ENCODE results near the gene TEX14. TPM values are rescaled to one million over a fixed set of nuclear protein-coding genes. Genes with fewer than 3 reads are reported as not detected.

Gene TEX14
- total and polyA plus RNA-seq, 2 donors (not counting 1 experiment from before 2014, with no cell fraction given), result under 0.01 to 0.03 TPM

DNA sequence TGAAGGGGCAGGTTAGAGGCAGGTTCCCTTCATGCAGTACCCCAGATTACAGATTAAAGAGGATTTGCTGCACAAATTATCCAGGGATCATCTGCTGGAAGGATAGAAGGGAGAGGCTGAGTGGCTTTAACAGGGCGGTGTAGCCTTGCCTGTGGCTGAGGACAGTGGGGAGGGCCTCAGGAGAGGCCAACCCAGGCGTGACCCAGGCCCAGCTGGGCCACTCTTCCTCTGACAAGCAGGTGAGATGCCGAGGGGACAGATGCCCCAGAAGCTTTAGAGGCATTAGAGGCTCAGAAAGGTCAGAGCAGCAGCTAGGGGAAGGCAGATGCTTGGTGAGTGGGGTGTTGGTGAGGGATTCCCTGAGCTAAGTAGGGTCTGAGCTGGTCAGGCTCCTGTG, 159.3 kb downstream of the TEX14 start:
- DNase-seq (ENCODE audit: low read depth in 2 of 2), result no peak
- Histone ChIP-seq H3K9me3 (ENCODE audit: control insufficient read depth, insufficient read depth, low read depth, low read length) (no peaks in the 10 kb centered on the region), H3K27ac (ENCODE audit: insufficient read depth, low read length) (no peak overlapping the region), H2AFZ (ENCODE audit: low read length) (no peak overlapping the region), H3K36me3 (ENCODE audit: control insufficient read depth, insufficient read depth, low read length) (no peaks in the 10 kb centered on the region), H3K4me2 (ENCODE audit: extremely low read depth, insufficient read depth, low read length) (peak overlapping the region; percentile 9), H4K20me1 (ENCODE audit: control insufficient read depth, extremely low read depth, insufficient read depth, low read length) (no peaks in the 10 kb centered on the region), H3K79me2 (ENCODE audit: control insufficient read depth, insufficient read depth, low read length) (no peaks in the 10 kb centered on the region), H3K4me1 (ENCODE audit: control insufficient read depth, extremely low read depth, insufficient read depth, low read length) (peaks cover 10% of the 10 kb centered on the region), H3K9ac (ENCODE audit: insufficient read depth, low read length) (no peak overlapping the region), H3K4me3 (replicated peaks in 1 of 4; ENCODE audit: control extremely low read depth in 1 of 4, insufficient read depth in 1 of 4, low read depth in 3 of 4, low read length in 4 of 4) (peak overlapping the region in 2 of 4 experiments; percentile 43 to 57), H3K27me3 (ENCODE audit: control insufficient read depth, insufficient read depth, low read length) (peaks cover 2% of the 10 kb centered on the region)
- TF ChIP-seq, protein P1, sequence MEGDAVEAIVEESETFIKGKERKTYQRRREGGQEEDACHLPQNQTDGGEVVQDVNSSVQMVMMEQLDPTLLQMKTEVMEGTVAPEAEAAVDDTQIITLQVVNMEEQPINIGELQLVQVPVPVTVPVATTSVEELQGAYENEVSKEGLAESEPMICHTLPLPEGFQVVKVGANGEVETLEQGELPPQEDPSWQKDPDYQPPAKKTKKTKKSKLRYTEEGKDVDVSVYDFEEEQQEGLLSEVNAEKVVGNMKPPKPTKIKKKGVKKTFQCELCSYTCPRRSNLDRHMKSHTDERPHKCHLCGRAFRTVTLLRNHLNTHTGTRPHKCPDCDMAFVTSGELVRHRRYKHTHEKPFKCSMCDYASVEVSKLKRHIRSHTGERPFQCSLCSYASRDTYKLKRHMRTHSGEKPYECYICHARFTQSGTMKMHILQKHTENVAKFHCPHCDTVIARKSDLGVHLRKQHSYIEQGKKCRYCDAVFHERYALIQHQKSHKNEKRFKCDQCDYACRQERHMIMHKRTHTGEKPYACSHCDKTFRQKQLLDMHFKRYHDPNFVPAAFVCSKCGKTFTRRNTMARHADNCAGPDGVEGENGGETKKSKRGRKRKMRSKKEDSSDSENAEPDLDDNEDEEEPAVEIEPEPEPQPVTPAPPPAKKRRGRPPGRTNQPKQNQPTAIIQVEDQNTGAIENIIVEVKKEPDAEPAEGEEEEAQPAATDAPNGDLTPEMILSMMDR (conservative IDR thresholded peaks at IDR 0.05 in 1 of 2, IDR thresholded peaks at IDR 0.05 in 1 of 2; ENCODE audit: low read depth in 1 of 2, low read length in 2 of 2), result no peak
- TF ChIP-seq EZH2 (IDR thresholded peaks at IDR 0.05; ENCODE audit: low read length, missing control alignments), result no peak

DNA sequence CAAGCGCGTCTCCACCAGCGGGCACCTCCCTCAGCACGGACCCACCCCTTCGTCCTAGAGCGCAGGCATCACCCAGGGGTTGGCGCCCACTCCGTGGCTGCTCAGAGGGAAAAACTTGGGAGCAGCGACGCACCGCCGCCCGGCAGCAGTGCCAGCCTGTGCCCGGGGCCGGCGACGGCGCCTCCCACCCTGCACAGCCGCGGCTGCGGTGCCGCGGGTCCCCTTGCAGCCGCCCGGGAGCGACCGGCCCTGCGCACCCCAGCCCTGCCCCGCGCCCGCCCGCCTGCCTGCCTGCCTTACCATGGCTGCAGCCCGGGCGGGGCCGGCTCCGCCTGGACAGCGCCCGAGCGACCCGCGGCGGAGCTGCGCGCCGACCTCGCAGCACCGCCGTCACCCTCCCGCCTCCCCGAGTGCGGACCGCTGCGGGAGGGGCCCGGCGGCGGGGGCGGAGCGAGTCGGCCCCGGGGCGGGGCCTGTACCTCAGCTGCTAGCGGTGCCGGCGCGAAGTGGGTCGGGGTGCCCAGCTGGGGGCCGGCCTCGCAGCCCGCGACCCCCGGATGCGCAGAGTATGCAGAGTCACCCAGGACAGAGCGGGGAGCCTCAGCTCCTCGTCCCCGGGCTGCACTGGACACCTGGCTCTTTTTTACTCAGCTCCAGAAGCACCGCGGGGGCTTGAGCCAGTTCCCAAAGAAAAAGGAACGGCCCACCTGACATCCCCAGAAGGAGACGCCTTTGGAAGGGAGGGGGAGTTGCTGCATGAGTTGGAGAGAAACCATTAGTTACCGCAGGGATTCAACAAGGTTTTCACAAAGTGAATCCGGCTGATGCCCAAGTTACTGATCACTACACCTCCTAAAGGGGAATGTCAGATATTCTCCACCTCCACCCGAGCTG, 159.9 kb downstream of the TEX14 start:
- H2AFZ ChIP-seq (ENCODE audit: low read length), result no peak overlapping the region
- DNase-seq (ENCODE audit: low read depth in 2 of 2), result peak; percentile 11 to 48
- no peaks in the 10 kb centered on the region for H3K36me3 ChIP-seq (ENCODE audit: control insufficient read depth, insufficient read depth, low read length)
- no peaks in the 10 kb centered on the region for H4K20me1 ChIP-seq (ENCODE audit: control insufficient read depth, extremely low read depth, insufficient read depth, low read length)
- no peaks in the 10 kb centered on the region for H3K9me3 ChIP-seq (ENCODE audit: control insufficient read depth, insufficient read depth, low read depth, low read length)
- peaks cover 2% of the 10 kb centered on the region for H3K27me3 ChIP-seq (ENCODE audit: control insufficient read depth, insufficient read depth, low read length)
- no peaks in the 10 kb centered on the region for H3K79me2 ChIP-seq (ENCODE audit: control insufficient read depth, insufficient read depth, low read length)
- TF ChIP-seq, protein P1 (conservative IDR thresholded peaks at IDR 0.05 in 1 of 2, IDR thresholded peaks at IDR 0.05 in 1 of 2; ENCODE audit: low read depth in 1 of 2, low read length in 2 of 2), result no peak
- peak; percentile 16 for TF ChIP-seq EZH2 (IDR thresholded peaks at IDR 0.05; ENCODE audit: low read length, missing control alignments)
- peak overlapping the region; percentile 26 to 57 (median 34) for H3K4me3 ChIP-seq (replicated peaks in 1 of 4; ENCODE audit: control extremely low read depth in 1 of 4, insufficient read depth in 1 of 4, low read depth in 3 of 4, low read length in 4 of 4)
- peak overlapping the region; percentile 9 for H3K4me2 ChIP-seq (ENCODE audit: extremely low read depth, insufficient read depth, low read length)
- no peak overlapping the region for H3K27ac ChIP-seq (ENCODE audit: insufficient read depth, low read length)
- peaks cover 12% of the 10 kb centered on the region for H3K4me1 ChIP-seq (ENCODE audit: control insufficient read depth, extremely low read depth, insufficient read depth, low read length)
- H3K9ac ChIP-seq (ENCODE audit: insufficient read depth, low read length), result no peak overlapping the region

DNA sequence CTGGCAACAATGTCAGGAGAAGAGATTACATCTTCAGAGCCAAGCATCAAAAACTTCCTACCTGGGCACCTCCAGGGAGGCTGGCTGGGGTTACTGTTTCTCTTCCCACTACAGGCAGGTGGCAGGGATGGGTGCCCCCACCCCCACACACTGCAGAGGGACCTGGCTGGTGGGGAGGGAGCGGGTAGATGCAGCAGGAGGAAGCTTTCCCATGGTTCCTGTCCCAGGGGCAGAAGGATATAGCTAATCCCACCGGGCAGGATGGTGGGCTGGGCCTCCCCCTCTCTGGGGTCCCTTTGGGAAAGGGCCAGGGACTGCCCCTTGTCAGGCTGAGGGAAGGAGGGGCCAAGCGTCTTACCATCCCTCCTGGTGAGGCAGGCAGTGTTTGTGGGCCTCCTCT, 160.7 kb downstream of the TEX14 start:
- no peak for DNase-seq (ENCODE audit: low read depth in 2 of 2)
- no peaks in the 10 kb centered on the region for H3K9me3 ChIP-seq (ENCODE audit: control insufficient read depth, insufficient read depth, low read depth, low read length)
- H3K36me3 ChIP-seq (ENCODE audit: control insufficient read depth, insufficient read depth, low read length), result no peaks in the 10 kb centered on the region
- no peaks in the 10 kb centered on the region for H3K79me2 ChIP-seq (ENCODE audit: control insufficient read depth, insufficient read depth, low read length)
- no peak overlapping the region for H2AFZ ChIP-seq (ENCODE audit: low read length)
- TF ChIP-seq EZH2 (IDR thresholded peaks at IDR 0.05; ENCODE audit: low read length, missing control alignments), result peak; percentile 31
- TF ChIP-seq, protein P1 (conservative IDR thresholded peaks at IDR 0.05 in 1 of 2, IDR thresholded peaks at IDR 0.05 in 1 of 2; ENCODE audit: low read depth in 1 of 2, low read length in 2 of 2), result no peak
- no peaks in the 10 kb centered on the region for H4K20me1 ChIP-seq (ENCODE audit: control insufficient read depth, extremely low read depth, insufficient read depth, low read length)
- H3K27ac ChIP-seq (ENCODE audit: insufficient read depth, low read length), result no peak overlapping the region
- no peak overlapping the region for H3K9ac ChIP-seq (ENCODE audit: insufficient read depth, low read length)
- H3K27me3 ChIP-seq (ENCODE audit: control insufficient read depth, insufficient read depth, low read length), result peaks cover 2% of the 10 kb centered on the region
- H3K4me1 ChIP-seq (ENCODE audit: control insufficient read depth, extremely low read depth, insufficient read depth, low read length), result peaks cover 15% of the 10 kb centered on the region
- H3K4me3 ChIP-seq (replicated peaks in 1 of 4; ENCODE audit: control extremely low read depth in 1 of 4, insufficient read depth in 1 of 4, low read depth in 3 of 4, low read length in 4 of 4), result peak overlapping the region in 1 of 4 experiments; percentile 45
- peak overlapping the region; percentile 9 for H3K4me2 ChIP-seq (ENCODE audit: extremely low read depth, insufficient read depth, low read length)

All from fibroblast of lung (primary cell).